NCI-H1048 (cell line): Measurements from ENCODE around the gene RPS3A.
"Not testable (repeated sequence)": the region's sequence is repeated elsewhere in the genome, so short reads cannot be mapped to it uniquely, and the experiment has no call there.

Experiments used
- DNase-seq: peaks from one replicate; lab custom pipeline; 2025; lab: John Stamatoyannopoulos, UW

Gene RPS3A

GRCh38 chr4:151114986-151115385, 15.6 kb downstream of the RPS3A start:
- no peak for DNase-seq

GRCh38 chr4:151117371-151117962, 18.0 kb downstream of the RPS3A start:
- peak; percentile 22 for DNase-seq

- DNase-seq: no peak
Observed at GRCh38 chr4:151129796-151130195, 30.4 kb downstream of the RPS3A start.

GRCh38 chr4:151133311-151133710, 33.9 kb downstream of the RPS3A start:
- DNase-seq: no peak

- DNase-seq: not testable (repeated sequence)
Observed at GRCh38 chr4:151136048-151136447, 36.6 kb downstream of the RPS3A start.

GRCh38 chr4:151139814-151140213, 40.4 kb downstream of the RPS3A start:
- no peak for DNase-seq

- DNase-seq: no peak
Observed at GRCh38 chr4:151142758-151143157, 43.3 kb downstream of the RPS3A start.

GRCh38 chr4:151143162-151143561, 43.7 kb downstream of the RPS3A start:
- DNase-seq: no peak

- DNase-seq: no peak
Observed at GRCh38 chr4:151143811-151144210, 44.4 kb downstream of the RPS3A start.

- no peak for DNase-seq
Observed at GRCh38 chr4:151144329-151145072, 45.1 kb downstream of the RPS3A start.

- no peak for DNase-seq
Observed at GRCh38 chr4:151147000-151147399, 47.6 kb downstream of the RPS3A start.

- no peak for DNase-seq
Observed at GRCh38 chr4:151148261-151148660, 48.8 kb downstream of the RPS3A start.

- no peak for DNase-seq
Observed at GRCh38 chr4:151150821-151151580, 51.6 kb downstream of the RPS3A start.

- DNase-seq: no peak
Observed at GRCh38 chr4:151152028-151152427, 52.6 kb downstream of the RPS3A start.

GRCh38 chr4:151153585-151153984, 54.2 kb downstream of the RPS3A start:
- no peak for DNase-seq
